ENCODE measurements around the gene RAB3C.
A peak's percentile ranks its signal among the peaks of the same experiment; 100 is the strongest.

The RAB3C gene

GRCh38 chr5:58890701-58891085 is 307.8 kb downstream of the RAB3C start:
- no peak for DNase-seq

- peak; percentile 87 for DNase-seq
Observed at GRCh38 chr5:58891086-58891970, 308.5 kb downstream of the RAB3C start.

DNA sequence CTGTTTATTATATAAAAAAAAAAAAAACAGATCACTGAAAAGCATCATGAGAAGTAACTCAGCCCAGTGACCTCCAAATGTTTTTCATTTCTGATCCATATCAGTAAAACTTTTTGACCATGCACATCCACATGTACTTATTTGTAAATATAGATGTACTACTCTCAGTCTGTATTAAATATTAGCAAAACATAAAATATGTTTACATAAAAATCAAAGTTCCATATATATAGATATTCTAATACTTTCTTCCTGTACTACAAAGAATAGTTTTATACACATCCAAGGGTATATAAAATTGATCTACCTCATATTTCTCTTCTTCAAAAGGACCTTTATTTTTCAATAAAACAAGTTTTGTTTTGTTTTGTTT is 309.1 kb downstream of the RAB3C start:
- no peak for DNase-seq

DNA sequence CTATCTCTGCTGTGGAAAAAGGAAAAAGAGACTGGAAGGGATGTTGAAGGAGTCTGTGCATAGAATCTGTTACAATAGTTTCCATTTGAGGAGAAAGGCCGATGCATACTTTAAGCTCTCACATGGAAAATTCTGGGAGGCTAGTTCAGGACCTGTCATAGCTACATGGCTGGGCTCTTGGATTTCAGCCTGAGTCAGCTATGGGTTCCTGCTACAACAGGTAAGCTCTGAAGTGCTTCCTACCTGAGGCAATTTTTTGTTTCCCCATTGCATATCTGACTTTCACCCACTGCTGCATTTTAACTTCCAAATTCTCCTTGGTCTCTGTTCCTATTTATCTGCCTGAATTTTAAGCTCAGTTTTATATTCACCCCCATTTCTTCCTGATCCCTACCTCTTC is 310.7 kb downstream of the RAB3C start:
- DNase-seq = no peak

GRCh38 chr5:58898006-58898405 is 315.1 kb downstream of the RAB3C start:
- DNase-seq = no peak

- no peak for DNase-seq
Observed at GRCh38 chr5:58898538-58898937, 315.7 kb downstream of the RAB3C start.

DNA sequence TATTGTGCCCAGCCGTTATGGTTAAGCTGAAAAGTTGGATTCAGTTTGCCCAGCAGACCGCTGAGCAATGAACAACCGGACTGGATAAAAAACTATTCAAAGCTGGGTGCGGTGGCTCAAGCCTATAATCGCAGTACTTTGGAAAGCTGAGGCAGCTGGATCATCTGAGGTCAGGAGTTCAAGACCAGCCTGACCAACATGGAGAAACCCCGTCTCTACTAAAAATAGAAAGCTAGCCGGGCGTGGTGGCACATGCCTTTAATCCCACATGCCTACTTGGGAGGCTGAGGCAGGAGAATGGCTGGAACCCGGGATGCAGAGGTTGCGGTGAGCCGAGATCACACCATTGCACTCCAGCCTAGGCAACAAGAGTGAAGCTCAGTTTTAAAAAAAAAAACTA is 318.4 kb downstream of the RAB3C start:
- DNase-seq = no peak

DNA sequence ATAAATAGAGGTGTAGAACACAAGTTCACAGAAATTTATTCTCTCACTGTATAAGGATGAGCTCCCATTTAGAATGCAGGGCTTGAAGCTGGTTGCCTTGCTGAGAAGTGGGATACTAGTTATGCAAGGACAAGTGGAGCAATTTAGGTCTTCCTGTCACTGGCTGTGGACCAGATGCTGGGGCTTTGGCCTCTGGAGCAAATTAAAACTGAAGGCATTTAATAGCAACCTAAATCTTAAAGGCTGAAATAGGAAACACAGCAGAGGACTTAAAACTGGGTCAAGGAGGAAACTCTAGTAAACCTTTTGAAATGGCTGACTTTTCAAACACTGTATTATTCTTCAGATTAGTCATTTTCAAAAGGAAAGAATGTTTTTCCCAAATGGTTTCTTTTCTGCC is 319.4 kb downstream of the RAB3C start:
- no peak for DNase-seq

DNA sequence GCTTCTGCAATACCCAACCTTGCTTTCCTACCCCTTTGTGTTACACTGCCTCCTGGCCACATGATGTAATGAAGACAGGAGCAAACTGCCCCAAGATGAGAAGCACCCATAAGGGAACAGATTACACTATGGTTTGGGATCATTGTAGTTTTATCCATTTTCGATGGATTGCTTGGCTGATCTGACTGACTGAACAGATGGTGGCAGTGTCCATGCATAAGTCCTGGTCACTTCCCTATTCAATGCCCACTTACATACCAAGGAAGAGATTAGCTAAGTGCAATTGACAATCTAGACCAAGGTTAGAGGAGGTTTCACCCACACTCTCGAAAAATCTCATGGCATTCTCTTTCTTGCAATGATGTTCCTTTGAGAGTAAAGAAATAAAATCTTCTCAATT is 319.9 kb downstream of the RAB3C start:
- DNase-seq = no peak

DNA sequence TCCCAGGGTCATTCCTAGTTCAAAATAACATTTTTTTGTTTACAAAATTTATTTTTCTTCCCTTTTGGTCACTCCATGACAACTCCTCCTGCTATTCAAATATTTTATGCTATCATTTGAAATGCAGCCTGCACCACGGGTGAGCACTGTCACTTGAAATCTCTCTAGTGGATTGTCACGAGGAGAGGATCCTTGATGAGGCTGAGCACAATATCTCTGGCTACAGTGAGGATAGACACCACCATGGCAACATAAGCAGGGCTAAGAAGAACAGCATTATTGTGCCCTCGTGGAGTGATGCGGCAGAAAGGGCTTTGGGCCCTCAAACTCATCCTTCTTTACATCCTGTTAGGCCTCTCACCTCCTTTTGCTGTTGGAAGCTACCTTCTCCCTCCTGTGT is 321.9 kb downstream of the RAB3C start:
- no peak for DNase-seq

DNA sequence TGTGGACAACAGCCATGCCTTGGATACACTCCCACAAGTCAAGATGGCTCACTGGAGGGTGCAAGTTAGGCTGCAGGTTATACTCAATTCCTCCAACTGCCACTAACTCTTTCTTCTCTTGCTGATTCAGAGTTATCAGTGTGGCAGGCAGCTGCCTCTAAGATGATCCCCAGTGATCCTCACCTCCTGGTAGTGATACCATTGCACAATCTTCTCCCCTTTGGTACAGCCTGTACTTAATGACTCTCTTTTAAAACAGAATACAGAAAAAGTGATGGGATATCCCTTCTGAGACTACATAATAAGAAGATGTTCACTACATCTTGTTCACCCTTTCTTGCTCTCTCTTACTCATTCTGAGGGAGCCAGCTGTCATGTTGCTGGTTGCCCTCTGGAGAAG is 323.1 kb downstream of the RAB3C start:
- no peak for DNase-seq

Data from T1000 (cell line).